ENCODE results near the gene IFNE.
A peak's percentile ranks its signal among the peaks of the same experiment; 100 is the strongest.

- no peak for TF ChIP-seq POLR2A (IDR thresholded peaks at IDR 0.05)
- TF ChIP-seq, protein P1, sequence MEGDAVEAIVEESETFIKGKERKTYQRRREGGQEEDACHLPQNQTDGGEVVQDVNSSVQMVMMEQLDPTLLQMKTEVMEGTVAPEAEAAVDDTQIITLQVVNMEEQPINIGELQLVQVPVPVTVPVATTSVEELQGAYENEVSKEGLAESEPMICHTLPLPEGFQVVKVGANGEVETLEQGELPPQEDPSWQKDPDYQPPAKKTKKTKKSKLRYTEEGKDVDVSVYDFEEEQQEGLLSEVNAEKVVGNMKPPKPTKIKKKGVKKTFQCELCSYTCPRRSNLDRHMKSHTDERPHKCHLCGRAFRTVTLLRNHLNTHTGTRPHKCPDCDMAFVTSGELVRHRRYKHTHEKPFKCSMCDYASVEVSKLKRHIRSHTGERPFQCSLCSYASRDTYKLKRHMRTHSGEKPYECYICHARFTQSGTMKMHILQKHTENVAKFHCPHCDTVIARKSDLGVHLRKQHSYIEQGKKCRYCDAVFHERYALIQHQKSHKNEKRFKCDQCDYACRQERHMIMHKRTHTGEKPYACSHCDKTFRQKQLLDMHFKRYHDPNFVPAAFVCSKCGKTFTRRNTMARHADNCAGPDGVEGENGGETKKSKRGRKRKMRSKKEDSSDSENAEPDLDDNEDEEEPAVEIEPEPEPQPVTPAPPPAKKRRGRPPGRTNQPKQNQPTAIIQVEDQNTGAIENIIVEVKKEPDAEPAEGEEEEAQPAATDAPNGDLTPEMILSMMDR (IDR thresholded peaks at IDR 0.05) = peak; percentile 15 to 61 (median 41)
These were observed 16.1 kb downstream of the IFNE start for GRCh38 chr9:21465859-21466518.
